Gastrocnemius medialis (tissue), 4 donors: ENCODE measurements around the gene BAZ2B.

ENCODE experiments used
- POLR2A ChIP-seq, 2 donors: fragments of 450-650 bp; IDR thresholded peaks; one replicate each; pipeline ENCODE4 v1.6.1; 2017; ENCODE audit warnings: antibody characterized with exemption in 2 of 2, mild to moderate bottlenecking in 2 of 2, moderate library complexity in 2 of 2
- TF ChIP-seq, protein P1 (sequence below), 5 experiments: fragments of 450-650 bp in 3 of 5; fragments of 200-600 bp in 2 of 5; sonication (generic) in 2 of 5; IDR thresholded peaks in 4 of 5; conservative IDR thresholded peaks in 1 of 5; 1 replicate in 4 of 5; 2 replicates in 1 of 5; pipeline ENCODE4 v1.5.1; 2016 to 2019; ENCODE audit warnings: antibody characterized with exemption in 5 of 5, mild to moderate bottlenecking in 3 of 5, moderate library complexity in 3 of 5

GRCh38 chr2:159459279-159459678, 157.1 kb downstream of the BAZ2B start:
- TF ChIP-seq, protein P1, sequence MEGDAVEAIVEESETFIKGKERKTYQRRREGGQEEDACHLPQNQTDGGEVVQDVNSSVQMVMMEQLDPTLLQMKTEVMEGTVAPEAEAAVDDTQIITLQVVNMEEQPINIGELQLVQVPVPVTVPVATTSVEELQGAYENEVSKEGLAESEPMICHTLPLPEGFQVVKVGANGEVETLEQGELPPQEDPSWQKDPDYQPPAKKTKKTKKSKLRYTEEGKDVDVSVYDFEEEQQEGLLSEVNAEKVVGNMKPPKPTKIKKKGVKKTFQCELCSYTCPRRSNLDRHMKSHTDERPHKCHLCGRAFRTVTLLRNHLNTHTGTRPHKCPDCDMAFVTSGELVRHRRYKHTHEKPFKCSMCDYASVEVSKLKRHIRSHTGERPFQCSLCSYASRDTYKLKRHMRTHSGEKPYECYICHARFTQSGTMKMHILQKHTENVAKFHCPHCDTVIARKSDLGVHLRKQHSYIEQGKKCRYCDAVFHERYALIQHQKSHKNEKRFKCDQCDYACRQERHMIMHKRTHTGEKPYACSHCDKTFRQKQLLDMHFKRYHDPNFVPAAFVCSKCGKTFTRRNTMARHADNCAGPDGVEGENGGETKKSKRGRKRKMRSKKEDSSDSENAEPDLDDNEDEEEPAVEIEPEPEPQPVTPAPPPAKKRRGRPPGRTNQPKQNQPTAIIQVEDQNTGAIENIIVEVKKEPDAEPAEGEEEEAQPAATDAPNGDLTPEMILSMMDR (IDR thresholded peaks at IDR 0.05 in 4 of 5, conservative IDR thresholded peaks at IDR 0.05 in 1 of 5) = no peak
- TF ChIP-seq POLR2A (IDR thresholded peaks at IDR 0.05) = no peak
